Measurements from ENCODE around the gene TEX264.

DNA sequence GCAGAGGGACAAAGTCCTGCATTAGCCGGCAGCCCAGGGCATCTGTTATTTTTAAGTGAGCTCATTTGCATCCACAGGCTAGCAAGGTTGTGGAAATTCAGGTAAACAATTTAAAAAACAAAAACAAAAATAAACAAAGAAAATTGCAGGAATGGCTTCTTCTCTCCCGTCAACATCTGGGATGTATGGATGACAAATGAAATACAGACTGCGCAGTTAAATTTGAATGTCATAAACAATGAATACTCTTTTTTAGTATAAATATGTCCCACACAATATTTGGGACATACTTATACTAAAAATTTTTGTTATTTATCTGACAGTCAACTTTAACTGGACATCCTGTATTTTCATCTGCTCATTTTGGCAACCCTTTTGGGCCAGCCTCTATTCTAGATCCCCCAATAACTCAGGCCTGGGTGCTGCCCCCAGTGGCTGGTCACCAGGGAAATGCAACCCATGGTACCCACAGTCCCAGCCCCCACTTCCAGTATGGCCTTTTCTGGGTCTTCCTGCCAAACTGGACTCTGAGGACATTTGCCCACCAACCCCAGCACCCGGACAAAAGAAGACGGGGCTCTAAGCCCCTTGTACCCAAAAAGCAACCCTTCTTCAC is 48.5 kb downstream of the TEX264 start:
- TF ChIP-seq POLR2AphosphoS5 (IDR thresholded peaks at IDR 0.05; ENCODE audit: borderline replicate concordance, low read depth, low read length) (no peak), EZH2 (IDR thresholded peaks at IDR 0.05) (no peak)

Measured in SK-N-MC (cell line).